COLO668 (cell line): Measurements from ENCODE around the gene VILL.

Experiments used
- DNase-seq: peaks from one replicate; lab custom pipeline; 2025; ENCODE audit not compliant: unreplicated experiment; lab: John Stamatoyannopoulos, UW

The VILL gene

DNA sequence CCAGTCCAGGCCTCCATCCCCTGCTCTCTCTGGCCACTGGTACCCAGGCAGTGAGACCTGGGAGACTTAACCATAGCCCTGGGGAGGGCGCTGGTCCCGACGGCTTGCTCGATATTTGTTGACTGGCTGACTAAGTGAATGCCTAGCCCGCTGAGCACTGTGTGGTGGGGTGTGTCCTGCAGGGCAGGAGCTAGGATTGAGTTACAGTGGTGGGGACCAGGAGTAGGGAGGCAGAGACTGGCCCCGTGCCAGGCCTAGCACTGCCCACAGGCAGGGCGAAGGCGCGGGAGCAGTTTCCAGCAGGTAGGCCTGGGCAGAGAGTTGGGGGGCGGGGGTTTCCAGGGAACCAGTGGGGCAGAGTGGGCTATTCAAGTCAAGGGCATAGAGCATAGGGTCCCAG, at the start of gene VILL:
TSS of gene VILL (plus strand) at position 260 of the 400 bp plus-strand sequence. CDS start 2,887 bp downstream, outside the sequence.
- DNase-seq, result peak; percentile 67

- no peak for DNase-seq
Measured at GRCh38 chr3:37941608-37942508, 48.7 kb upstream of the VILL start.

DNA sequence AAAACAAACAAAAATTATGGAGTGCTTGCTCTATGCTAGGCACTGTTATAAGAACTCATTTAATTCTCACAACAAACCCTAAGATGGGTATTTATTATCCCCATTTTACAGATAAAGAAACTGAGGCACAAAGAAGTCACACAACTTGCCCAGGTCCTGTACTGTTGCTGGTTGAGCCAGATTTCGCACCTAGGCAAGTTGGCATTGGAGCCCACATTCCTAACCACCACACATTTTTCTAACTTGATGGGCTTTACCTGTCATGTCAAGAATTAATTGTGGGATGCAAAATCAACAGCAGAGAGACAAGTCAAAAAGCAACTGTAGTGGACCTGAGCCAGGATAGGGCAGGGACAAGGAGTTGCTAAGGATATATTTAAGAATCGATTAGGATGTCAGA, 47.9 kb upstream of the VILL start:
- no peak for DNase-seq

- no peak for DNase-seq
Measured at GRCh38 chr3:37943126-37943525, 47.5 kb upstream of the VILL start.

DNA sequence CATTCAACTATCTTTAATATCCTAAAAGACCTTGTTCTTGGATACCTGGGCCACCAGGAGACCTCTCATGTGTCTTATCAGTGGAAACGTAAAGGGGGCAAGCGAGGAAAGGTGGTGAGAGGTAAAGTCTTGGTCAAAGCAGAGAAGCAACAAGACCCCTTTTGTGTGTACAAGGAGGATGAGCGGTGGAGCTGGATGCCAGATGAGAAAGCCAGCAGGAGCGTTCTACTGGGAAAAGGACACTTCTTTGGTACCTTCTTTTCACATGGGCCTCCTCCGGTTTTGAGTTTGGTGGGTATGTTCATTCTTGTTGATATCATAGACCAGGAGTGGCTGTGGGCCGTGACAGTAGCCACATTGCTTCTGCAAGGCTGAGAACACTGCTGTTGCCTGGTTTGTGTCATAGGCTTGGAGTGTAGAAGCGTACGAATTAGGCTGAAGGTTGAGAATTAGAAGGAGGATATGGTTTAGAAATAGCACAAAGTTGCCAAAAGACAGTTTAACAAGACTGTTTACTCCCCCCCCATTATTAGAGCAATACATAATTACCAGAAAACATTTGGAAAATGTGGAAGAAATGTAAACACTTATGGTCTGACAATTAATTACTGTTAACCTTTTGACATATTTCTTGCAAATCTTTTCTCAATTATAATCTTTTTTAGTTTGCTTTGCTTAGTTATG, 46.8 kb upstream of the VILL start:
- no peak for DNase-seq

DNA sequence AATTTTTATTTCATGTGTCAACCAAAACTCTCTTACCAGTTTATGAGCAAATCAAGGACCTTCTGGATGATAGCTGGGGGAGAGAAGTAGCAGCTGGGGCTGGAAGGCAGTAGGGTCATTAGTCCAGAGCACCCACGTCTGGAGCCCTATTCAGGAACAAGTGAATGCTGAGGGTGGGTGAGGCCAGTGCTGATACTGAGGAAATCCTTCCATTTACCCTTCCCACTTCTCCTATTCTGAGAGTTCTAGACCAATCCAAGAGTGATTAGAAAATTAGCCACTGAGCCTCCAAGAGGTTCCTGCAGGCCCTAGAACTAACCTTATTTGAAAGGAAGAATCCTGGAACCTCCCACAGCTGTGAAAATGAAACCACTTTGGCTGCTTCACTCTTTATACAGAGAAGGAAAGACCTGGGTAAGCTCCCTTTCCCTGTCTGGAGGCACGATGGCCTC, 46.2 kb upstream of the VILL start:
- DNase-seq, result no peak

- DNase-seq, result no peak
Measured at GRCh38 chr3:37945156-37945806, 45.3 kb upstream of the VILL start.

- DNase-seq, result no peak
Measured at GRCh38 chr3:37945807-37946530, 44.6 kb upstream of the VILL start.

- DNase-seq, result no peak
Measured at GRCh38 chr3:37946531-37946889, 44.1 kb upstream of the VILL start.

- no peak for DNase-seq
Measured at GRCh38 chr3:37949866-37950265, 40.7 kb upstream of the VILL start.

DNA sequence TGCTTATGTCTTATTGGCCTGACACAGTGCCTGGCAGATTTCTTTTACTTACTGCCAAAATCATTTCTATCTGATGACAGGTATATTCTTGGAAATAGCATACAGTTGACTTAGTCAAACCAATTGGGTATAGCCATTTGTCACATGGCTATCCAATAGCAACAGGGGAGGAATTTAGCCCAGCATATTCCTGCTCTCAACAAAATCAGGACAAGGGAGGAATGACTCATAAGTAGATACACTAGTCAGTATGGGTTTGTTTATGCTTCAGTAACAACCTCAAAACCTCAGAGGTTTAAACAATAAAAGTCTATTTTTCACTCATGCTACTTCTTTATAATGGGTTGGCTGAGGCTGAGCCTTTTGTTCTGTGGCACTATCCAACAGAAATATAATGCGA, 38.0 kb upstream of the VILL start:
- no peak for DNase-seq

DNA sequence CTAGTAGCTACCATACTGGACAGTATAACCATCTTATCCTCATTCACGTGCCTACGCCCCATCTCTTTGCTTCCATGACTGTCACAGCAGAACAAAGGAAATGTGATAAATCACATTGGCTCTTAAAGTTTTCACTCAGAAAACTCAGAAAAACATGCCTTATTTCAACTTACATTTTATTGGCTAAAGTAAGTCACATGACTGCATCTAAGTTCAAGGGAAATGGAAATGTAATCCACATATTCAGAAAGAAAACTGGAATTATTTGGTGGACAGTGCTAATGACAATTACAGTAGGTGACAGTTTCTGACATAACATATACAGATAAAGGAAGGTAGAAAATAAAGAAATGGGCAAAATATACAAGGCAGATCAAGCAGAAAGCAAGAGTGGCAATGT, 37.4 kb upstream of the VILL start:
- no peak for DNase-seq

DNA sequence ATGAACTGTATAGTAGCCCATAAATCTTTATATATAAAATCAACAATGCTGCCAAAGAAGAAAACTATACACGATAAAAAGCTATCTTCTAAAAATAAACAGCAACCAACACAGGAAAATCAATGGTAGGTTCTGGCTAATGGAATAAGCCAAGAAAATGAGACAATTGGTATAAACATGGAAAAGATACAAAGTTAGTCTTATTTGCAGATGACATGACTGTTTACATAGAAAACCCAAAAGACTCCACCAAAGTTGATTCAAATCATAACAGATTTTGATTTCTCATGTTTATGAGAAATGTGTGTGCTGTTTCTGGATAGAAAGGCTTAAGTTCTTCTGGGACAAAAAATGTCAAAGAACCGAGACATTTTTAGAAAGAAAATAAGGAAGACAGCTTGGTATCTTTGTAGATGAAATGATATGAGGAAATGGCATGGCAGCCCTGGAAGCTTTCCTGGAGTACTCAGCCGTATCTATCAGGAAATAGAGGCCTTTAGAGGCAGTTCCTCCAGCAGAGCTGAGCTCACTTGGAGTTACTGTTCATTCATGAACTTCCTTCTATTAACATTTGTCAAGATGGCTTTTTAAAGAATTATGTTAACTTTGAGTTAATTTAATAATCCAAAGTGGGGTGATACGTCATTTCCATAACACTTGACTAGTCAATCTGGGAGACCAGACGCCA, 36.7 kb upstream of the VILL start:
- no peak for DNase-seq

DNA sequence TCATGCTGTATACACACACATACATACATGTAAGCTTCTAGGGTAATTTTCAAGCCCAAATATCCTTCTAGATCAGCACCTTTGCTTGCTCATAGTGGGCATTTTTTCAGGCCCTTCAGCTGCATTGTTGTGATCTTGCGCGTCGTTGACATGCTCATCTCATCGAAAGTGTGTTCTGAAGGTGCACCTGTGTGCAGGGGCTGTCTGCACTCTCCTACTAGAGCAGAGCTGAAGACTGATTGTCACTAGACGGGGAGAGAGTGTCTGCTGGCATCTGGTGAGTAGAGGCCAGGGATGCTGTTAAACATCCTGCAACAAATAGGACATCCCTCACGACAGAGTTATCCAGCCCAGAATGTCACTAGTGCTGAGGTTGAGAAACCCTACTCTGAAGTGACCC, 35.7 kb upstream of the VILL start:
- no peak for DNase-seq

DNA sequence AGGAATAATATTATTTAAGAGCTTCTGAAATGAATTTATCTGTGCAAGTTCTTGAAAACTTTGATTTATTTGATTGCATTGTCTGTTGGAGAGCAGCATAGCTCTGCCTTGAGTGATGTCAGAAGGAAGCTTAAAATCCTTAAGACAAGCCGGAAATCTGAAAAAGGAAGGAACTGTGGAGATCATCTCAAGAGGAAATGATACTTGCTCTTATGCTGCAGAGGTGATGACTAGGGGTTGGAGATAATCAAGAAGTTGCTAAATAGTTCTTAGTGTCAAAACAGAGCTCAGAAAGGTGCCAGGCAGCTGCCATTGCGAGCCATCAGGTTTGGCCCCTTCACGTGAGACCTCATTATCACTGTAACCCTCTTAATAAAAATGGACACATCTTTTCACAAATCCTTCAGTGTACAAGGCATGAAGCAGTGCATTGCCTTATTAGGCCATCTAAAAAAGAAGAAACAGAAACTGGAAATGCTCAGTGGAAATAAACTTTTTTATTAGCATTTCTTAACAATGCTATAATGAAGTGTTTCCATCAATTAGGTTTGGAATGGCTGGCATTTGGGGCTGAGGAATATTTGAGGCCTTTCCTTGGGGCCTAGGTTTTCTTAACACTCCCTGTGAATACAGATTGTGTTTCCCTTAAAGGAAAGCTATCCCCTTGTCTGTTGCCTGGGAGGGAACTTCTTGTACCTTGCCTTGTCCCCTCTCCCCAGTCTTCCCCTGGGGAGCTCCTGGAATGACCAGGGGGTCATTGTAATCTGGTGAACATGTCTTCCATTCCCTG, 34.5 kb upstream of the VILL start:
- no peak for DNase-seq

- no peak for DNase-seq
Measured at GRCh38 chr3:37956723-37957538, 33.7 kb upstream of the VILL start.

- no peak for DNase-seq
Measured at GRCh38 chr3:37957539-37957936, 33.0 kb upstream of the VILL start.

- DNase-seq, result no peak
Measured at GRCh38 chr3:37961622-37962431, 28.8 kb upstream of the VILL start.
